Psoas muscle (tissue), 8 donors: Measurements from ENCODE around the gene CCDC60. TPM values are rescaled to one million over a fixed set of nuclear protein-coding genes. Genes with fewer than 3 reads are reported as not detected.

Experiments used
- ATAC-seq, 4 donors: fragments of 200-7000 bp; cut with Tn5 transposase; one replicate each; pipeline ENCODE4 v1.9.1; 2020; ENCODE audit warnings: moderate library complexity in 3 of 4, mild to moderate bottlenecking in 2 of 4
- DNase-seq, 2 donors: peaks; one replicate each; pipeline ENCODE4 v3.0.0-alpha.2; 2020
- H3K27ac ChIP-seq: fragments of 200-600 bp; one replicate; pipeline ENCODE4 v1.8.0; 2022
- H3K27me3 ChIP-seq, 3 donors: fragments of 200-600 bp in 1 of 3; one replicate each; pipeline versions ENCODE4 v1.6.1 to v1.8.0; 2013 to 2022; ENCODE audit warnings: low read length in 2 of 3, mild to moderate bottlenecking in 2 of 3, moderate library complexity in 1 of 3; ENCODE audit not compliant: insufficient read depth in 3 of 3
- H3K36me3 ChIP-seq, 2 donors: fragments of 200-600 bp in 1 of 2; one replicate each; pipeline versions ENCODE4 v1.6.1 to v1.8.0; 2013 to 2022; ENCODE audit warnings: low read depth in 1 of 2, mild to moderate bottlenecking in 1 of 2, moderate library complexity in 1 of 2; ENCODE audit not compliant: insufficient read depth in 1 of 2
- H3K4me1 ChIP-seq: fragments of 200-600 bp; one replicate; pipeline ENCODE4 v1.8.0; 2022
- H3K4me3 ChIP-seq: fragments of 200-600 bp; one replicate; pipeline ENCODE4 v1.8.0; 2022; ENCODE audit warnings: mild to moderate bottlenecking
- H3K9me3 ChIP-seq: fragments of 200-600 bp; one replicate; pipeline ENCODE4 v1.8.0; 2022
- CTCF ChIP-seq: fragments of 200-600 bp; IDR thresholded peaks from one replicate; pipeline ENCODE4 v1.8.0; 2022; ENCODE audit warnings: antibody characterized with exemption
- WGBS, 3 donors: extraction: QIAGEN DNeasy Blood & Tissue Kit; methylation state at CpG; one replicate each; pipeline versions ENCODE4 v1.1.6 to v1.1.7; 2013; 5-methylcytosine and 5-hydroxymethylcytosine counted together
- intact Hi-C, 2 donors: fragments of 100-400 bp; cut with DNase I; formaldehyde crosslinking; loops; one replicate each; pipeline versions ENCODE4 v1.11.0 to v1.14.2; 2022
- polyA plus RNA-seq, 3 donors: library from polyadenylated mRNA; stranded (reverse); fragments of 200-250 nt; gene quantifications; one replicate each; pipeline ENCODE4 v1.2.3, GENCODE V29; 2013
- total RNA-seq, 4 donors: library from RNA; stranded (reverse); fragmentation: NEBNext Ultra II Directional in 2 of 4; extraction: Animal tissue kit (Norgen Biotek cat#: 25700) in 2 of 4; gene quantifications; one replicate each; pipeline versions ENCODE4 v1.2.1 to v1.2.4, GENCODE V29; 2021 to 2023
- donor health status: healthy with polysubstance abuse.
- donor health status: DM: no; HTN: no; CAD: no; lungs with moderate emphysema.
- donor health status: Bipolar disorder and iron deficiency.
- donor health status: healthy.
- donor health status: DM: yes; HTN: yes; CAD: no.
- donor health status: DM: no; HTN: no; CAD: no.
- donor health status: DM: no; HTN: no; CAD: no.
- donor health status: DM: yes; HTN: yes; CAD: no.

CCDC60 gene
- total and polyA plus RNA-seq, 7 donors, result not detected

GRCh38 chr12:119448611-119449131 is 114.1 kb downstream of the CCDC60 start:
- Histone ChIP-seq H3K9me3 (no peaks in the 10 kb centered on the region), H3K4me3 (no peak overlapping the region), H3K36me3 (no peaks in the 10 kb centered on the region), H3K27ac (no peak overlapping the region), H3K27me3 (no peaks in the 10 kb centered on the region), H3K4me1 (no peaks in the 10 kb centered on the region)
- DNase-seq, result no peak
- intact Hi-C loops, result loop anchor here in 1 of 2 donors (5.0 kb wide), 2 partner anchors 199 to 214 kb away; no protein-coding TSS in a partner anchor
- no peak for ATAC-seq
- TF ChIP-seq CTCF, result no peak
- 63 to 77% (median 65%) methylated on average over 5 of the region's 5 CpGs for WGBS, 3 donors

GRCh38 chr12:119450771-119451170 is 116.2 kb downstream of the CCDC60 start:
- Histone ChIP-seq H3K27ac (no peak overlapping the region), H3K4me1 (no peaks in the 10 kb centered on the region), H3K27me3 (no peaks in the 10 kb centered on the region), H3K9me3 (no peaks in the 10 kb centered on the region), H3K36me3 (no peaks in the 10 kb centered on the region), H3K4me3 (no peak overlapping the region)
- DNase-seq (no peak), ATAC-seq (no peak)
- TF ChIP-seq CTCF, result no peak
- intact Hi-C loops, result no loop called here
- 84 to 92% (median 91%) methylated on average over 7 of the region's 7 CpGs for WGBS, 3 donors

- H3K36me3 ChIP-seq, result no peaks in the 10 kb centered on the region
- TF ChIP-seq CTCF, result no peak
- no peaks in the 10 kb centered on the region for H3K9me3 ChIP-seq
- H3K27me3 ChIP-seq, result peaks cover 0 to 3% (median 0%) of the 10 kb centered on the region in 3 donors
- H3K4me3 ChIP-seq, result no peak overlapping the region
- ATAC-seq, result no peak
- no peaks in the 10 kb centered on the region for H3K4me1 ChIP-seq
- WGBS, 3 donors, result 87 to 95% (median 91%) methylated on average over 3 of the region's 3 CpGs
- intact Hi-C loops, result no loop called here
- DNase-seq, result no peak
- H3K27ac ChIP-seq, result no peak overlapping the region
Measured at GRCh38 chr12:119456824-119457223, 122.3 kb downstream of the CCDC60 start.

GRCh38 chr12:119457271-119457670 is 122.7 kb downstream of the CCDC60 start:
- H3K9me3 ChIP-seq, result no peaks in the 10 kb centered on the region
- no peak overlapping the region for H3K27ac ChIP-seq
- no peaks in the 10 kb centered on the region for H3K36me3 ChIP-seq
- ATAC-seq (no peak), DNase-seq (no peak)
- intact Hi-C loops, result no loop called here
- TF ChIP-seq CTCF, result no peak
- peaks cover 0 to 3% (median 0%) of the 10 kb centered on the region in 3 donors for H3K27me3 ChIP-seq
- no peaks in the 10 kb centered on the region for H3K4me1 ChIP-seq
- no peak overlapping the region for H3K4me3 ChIP-seq
- 55 to 64% (median 61%) methylated on average over 2 of the region's 2 CpGs for WGBS, 3 donors

- Histone ChIP-seq H3K27me3 (peaks cover 0 to 3% (median 0%) of the 10 kb centered on the region in 3 donors), H3K36me3 (no peaks in the 10 kb centered on the region), H3K9me3 (no peaks in the 10 kb centered on the region), H3K27ac (no peak overlapping the region), H3K4me1 (no peaks in the 10 kb centered on the region), H3K4me3 (no peak overlapping the region)
- intact Hi-C loops, result no loop called here
- ATAC-seq, result no peak
- DNase-seq, result no peak
- TF ChIP-seq CTCF, result no peak
Measured at GRCh38 chr12:119459481-119459880, 125.0 kb downstream of the CCDC60 start.
